ENCODE measurements around the gene TNIK.
"Not testable (repeated sequence)": the region's sequence is repeated elsewhere in the genome, so short reads cannot be mapped to it uniquely, and the experiment has no call there.

The TNIK gene

DNA sequence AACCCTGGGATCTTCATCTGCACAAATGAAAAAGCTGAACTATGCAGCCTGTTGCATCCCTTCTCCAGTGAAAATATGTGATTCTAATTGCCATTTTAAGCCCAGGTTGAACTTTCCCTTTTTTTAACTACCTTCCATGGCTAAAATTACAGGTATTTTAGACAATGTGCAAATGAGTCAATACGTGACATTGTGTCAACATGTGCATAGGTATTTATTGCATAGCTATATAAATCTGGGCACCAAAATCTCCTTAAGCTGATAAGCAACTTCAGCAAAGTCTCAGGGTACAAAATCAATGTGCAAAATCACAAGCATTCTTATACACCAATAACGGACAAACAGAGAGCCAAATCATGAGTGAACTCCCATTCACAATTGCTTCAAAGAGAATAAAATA lies 37.4 kb downstream of the TNIK start:
- in situ Hi-C loops (cut with MboI; ENCODE audit: low sequenced_read_pairs): not testable (repeated sequence)

DNA sequence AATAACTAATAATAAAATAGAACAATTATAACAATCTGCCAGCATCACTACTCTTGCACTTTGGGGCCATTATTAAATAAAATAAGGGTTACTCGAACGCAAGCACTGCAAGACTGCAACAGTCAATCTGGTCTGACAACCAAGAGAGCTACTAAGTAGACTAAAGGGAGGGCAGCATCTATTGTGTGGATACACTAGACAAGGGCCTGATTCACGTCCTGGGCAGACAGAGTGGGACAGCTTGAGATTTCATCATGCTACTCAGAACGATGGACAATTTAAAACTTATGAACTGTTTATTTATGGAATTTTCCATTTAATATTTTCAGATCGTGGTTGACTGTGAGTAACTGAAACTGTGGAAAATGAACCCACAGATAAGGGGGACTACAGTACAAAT lies 39.5 kb downstream of the TNIK start:
- in situ Hi-C loops (cut with MboI; ENCODE audit: low sequenced_read_pairs): no loop called here

DNA sequence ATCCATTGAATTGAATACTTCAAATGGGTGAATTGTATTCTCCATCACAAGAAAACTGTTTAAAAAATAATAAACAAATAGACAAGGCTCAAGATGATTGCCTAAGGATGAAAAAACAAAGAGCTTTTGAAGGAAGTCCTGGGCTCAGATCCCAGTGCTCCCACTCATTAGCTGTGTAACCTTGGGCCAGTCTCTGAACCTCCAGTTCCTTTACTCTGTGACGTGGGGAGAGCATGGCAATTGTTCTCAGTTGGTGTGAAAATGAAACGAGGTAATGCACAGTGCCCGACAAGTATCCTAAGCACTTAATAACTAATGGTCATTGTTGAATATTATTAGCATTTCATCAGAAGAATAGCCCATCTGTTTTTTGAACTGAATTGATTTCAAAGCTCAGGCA lies 40.7 kb downstream of the TNIK start:
- in situ Hi-C loops (cut with MboI; ENCODE audit: low sequenced_read_pairs): no loop called here

- in situ Hi-C loops (cut with MboI; ENCODE audit: low sequenced_read_pairs): no loop called here
These were observed 42.4 kb downstream of the TNIK start for GRCh38 chr3:171417813-171418212.

- in situ Hi-C loops (cut with MboI; ENCODE audit: low sequenced_read_pairs): no loop called here
These were observed 43.1 kb downstream of the TNIK start for GRCh38 chr3:171417137-171417536.

DNA sequence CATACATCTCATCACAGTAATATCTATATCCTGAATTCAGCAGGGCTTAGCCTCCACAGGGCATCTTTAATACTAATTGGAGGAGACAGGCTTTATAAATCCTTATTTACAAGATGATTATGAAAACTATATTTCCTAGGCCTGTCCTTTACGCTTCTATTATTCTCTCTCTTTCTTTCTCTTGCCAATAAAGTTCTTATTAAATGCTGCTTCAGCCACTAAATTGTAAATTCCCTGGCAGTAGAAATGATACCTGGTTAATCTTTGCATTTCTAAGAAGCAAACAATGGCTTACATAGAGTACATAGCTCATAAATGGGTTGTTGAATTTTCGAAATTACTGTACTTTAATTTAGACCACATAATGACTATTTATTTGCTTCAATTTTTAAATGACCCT lies 43.5 kb downstream of the TNIK start:
- in situ Hi-C loops (cut with MboI; ENCODE audit: low sequenced_read_pairs): no loop called here

DNA sequence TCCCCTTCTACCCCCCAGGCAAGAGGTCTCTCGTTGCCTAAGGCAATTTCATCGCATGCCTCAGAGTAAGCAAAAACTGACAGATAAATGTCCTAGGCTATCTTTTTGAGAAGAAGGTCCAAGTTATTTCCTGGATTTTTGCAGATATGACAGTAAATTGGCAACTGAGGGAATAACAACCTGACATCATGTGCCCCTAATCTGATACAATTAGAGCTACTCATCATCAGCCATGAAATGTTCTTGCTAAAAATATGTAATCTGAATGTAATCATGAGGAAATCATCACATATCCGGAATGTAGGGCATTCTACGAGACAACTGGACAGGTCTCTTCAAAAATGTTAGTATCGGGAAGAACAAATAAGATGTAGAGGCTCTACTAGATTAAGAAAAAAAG lies 44.1 kb downstream of the TNIK start:
- in situ Hi-C loops (cut with MboI; ENCODE audit: low sequenced_read_pairs): no loop called here

DNA sequence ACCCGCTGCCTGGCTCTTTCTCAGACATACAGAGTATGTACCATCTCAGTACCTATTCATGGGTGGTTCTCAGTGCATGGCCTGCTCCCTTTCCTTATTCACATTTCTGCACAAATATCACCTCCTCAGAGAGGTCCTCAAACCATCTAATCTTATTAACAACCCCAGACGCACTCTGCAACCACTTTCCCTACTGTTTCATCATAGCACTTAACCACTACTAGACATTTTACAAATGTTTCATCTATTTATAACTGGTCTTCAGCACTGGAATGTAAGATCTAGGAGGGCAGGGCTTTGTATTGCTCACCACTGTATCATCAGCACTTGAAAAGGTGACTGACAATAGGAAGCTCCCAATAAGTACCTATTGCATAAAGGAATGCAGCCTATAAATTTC lies 45.1 kb downstream of the TNIK start:
- in situ Hi-C loops (cut with MboI; ENCODE audit: low sequenced_read_pairs): no loop called here

DNA sequence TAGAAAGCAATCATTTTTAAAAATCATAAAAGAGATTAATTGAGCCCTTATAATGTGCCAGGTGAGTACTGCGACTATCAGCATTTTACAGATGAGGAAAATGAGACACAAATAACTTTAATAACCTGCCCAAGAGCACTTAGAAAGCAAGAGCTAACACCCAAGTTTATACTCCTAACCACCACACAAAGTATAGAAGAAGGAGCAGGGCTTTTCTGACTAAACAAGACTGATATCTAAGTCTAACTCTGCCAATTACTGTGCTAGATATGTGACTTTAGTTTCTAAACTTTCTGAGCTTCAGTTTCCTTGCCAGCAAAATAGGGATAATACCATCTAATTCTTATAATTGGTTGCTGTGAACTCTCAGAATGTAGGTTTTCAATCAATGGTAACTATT lies 47.7 kb downstream of the TNIK start:
- in situ Hi-C loops (cut with MboI; ENCODE audit: low sequenced_read_pairs): no loop called here

DNA sequence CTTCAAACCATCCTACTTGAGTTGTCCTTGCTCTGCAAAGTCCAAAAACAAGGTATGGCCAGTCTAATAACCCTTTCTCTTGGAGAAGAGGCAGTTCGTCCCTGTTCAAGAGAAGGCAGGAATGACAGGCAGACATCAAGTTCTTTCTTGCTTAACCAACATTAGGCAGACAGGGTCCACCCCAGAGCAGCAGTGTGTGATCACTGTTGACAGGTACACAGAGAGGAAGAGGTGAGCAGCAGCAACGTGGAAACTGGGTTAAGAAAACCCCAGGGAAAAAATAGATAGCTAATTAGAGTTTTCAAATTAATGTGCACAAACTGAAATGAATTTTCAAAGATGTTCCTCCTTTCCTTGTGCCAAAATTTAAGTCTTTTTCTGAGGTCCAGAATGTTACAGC lies 48.2 kb downstream of the TNIK start:
- in situ Hi-C loops (cut with MboI; ENCODE audit: low sequenced_read_pairs): no loop called here

DNA sequence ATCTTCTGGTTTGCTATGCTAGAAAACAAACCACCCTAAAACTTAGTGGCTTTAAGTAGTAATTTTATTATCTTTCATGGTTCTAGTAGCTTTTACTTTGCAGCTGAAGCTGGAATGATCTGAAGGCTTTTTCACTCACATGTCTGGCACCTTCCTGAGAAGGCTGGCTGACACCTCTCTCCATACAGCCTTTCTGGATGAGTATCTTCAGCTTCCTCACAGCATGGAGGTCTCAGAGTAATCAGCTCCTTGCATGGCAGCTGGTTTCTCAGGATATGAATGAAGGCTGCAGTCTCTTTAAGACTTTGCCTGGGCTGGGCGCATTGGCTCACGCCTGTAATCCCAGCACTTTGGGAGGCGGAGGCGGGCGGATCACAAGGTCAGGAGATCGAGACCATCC lies 50.0 kb downstream of the TNIK start:
- in situ Hi-C loops (cut with MboI; ENCODE audit: low sequenced_read_pairs): no loop called here

- in situ Hi-C loops (cut with MboI; ENCODE audit: low sequenced_read_pairs): no loop called here
These were observed 52.4 kb downstream of the TNIK start for GRCh38 chr3:171407759-171408158.

DNA sequence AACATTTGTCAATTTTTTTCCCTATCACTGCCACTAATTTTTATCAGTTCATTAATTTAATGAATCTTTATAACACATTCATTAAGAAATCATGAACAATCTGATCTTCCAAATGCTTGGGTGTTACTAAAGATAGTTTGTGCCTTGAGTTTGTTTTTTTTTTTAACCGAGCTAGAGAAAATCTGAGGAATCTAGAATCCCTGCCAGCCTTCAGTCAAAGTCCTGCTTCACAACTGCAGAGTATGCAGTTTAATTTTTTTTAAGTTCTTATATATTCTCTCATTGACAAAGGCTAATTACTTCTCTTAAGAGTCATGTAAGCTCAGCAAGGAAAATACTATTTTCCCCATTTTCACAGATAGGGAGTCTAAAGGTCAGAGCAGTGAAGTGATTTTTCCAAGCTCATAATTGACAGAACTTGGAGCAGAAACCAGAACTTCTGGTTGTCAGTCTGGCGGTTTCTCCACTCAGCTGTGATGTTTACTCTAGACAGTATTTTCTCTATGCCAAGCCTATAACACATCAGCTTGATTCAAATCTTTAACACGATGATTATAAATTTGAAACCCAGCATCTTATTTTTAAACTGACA lies 55.7 kb downstream of the TNIK start:
- in situ Hi-C loops (cut with MboI; ENCODE audit: low sequenced_read_pairs): no loop called here

DNA sequence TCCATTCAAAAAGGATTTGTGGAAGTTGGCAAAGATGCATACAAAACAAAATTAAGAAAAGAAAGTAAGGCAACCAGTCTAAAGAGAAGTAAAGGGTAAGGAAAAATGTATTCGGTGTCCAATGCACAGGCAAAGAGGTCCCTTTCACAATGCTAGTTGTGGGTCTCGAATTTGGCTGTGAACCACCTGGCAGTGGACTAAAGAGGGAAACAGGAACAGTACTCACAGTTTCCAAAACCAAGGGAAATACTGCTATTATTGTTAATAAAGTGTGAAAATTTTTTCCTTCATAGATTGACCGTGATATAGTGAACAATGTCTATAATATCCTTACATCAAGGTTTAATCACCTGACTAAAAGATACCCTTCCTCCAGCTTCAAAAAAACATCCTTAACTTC lies 57.9 kb downstream of the TNIK start:
- in situ Hi-C loops (cut with MboI; ENCODE audit: low sequenced_read_pairs): no loop called here

DNA sequence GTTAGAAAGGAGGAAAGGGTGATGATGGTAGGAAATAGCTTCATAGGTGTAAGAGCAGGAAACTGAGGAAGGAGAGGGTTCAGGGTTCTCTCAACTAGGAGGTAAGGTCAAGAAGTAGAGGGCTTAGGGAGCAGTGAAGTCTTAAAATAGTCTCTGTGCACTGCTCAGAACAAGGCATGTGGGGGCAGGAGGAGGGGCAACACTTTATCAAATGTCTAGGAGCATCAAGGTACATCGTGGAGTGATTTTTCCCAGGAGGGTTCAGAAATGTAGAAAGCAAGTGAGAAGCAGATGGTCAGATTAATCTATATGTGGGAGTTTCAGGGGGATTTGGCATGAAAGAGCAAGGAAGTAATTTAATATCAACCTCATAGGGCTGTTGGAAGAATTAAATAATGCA lies 58.8 kb downstream of the TNIK start:
- in situ Hi-C loops (cut with MboI; ENCODE audit: low sequenced_read_pairs): no loop called here

- in situ Hi-C loops (cut with MboI; ENCODE audit: low sequenced_read_pairs): no loop called here
These were observed 60.4 kb downstream of the TNIK start for GRCh38 chr3:171399842-171400241.

GRCh38 chr3:171398343-171398742 lies 61.9 kb downstream of the TNIK start:
- in situ Hi-C loops (cut with MboI; ENCODE audit: low sequenced_read_pairs): no loop called here

GRCh38 chr3:171397089-171397488 lies 63.1 kb downstream of the TNIK start:
- in situ Hi-C loops (cut with MboI; ENCODE audit: low sequenced_read_pairs): no loop called here

DNA sequence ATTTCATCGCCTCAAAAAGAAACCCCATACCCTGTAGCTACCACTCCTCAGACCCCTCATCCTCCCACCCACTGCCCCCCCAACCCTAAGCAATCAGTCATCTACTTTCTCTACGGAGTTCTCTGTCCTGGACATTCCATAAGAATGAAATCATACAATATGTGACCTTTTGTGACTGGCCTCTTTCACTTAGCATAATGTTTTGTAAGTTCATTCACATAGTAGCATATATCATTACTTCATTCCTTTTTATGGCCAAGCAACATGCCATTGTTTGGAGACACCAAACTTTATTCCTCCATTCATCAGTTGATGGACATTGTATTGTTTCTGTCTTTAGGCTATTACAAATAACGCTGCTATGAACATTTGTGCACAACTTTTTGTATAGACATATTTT lies 64.2 kb downstream of the TNIK start:
- in situ Hi-C loops (cut with MboI; ENCODE audit: low sequenced_read_pairs): no loop called here

DNA sequence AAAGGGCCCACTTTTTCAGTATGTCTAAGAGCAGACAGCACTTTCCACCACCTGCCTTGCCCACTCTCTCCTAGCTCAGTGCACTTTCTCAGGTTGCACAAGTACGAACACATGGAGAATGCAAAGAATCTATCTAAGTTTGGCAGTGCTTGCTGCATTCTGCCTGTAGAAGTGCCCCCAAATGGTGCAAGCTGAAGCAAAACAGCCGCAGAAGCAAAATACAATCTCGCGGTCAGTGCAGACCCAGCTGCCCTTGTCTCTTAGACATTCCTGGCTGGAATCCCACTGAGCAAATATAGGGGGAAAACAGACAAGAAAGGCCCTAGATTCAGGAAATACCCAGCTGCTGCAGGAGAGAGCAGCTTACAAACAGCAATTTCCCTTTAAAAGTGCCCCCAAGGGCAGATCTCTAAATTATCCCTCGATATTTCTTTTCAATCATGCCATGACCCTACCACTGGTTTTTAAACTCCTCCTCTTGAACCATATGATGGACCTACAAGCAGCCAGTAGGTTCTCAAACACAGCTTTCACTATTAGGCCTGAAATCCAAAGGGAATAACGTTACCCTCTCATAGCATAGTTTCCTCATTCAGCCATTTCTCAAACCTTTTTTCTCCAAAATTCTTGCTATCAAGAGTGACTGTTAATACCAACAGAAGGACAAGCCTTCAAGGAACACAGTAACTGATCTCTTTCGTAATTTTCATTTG lies 67.0 kb downstream of the TNIK start:
- in situ Hi-C loops (cut with MboI; ENCODE audit: low sequenced_read_pairs): no loop called here

DNA sequence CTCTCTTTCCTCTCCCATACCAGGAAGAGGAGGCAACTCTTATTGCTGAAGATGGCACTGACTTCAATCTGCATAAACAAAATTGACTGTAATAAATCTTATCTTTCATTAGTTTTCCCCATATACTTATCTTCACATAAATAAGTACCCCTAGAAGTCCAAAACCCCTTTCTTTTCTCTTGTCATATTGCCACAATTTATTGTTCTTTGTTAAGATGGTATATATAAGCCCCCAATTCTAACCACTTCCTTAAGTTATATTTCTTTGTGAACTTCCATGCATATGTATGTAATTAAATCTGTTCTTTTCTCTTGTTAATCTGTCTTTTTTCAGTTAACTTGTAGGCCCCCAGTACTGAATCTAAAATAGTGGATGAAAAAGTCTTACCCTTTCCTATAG lies 68.8 kb downstream of the TNIK start:
- in situ Hi-C loops (cut with MboI; ENCODE audit: low sequenced_read_pairs): no loop called here

DNA sequence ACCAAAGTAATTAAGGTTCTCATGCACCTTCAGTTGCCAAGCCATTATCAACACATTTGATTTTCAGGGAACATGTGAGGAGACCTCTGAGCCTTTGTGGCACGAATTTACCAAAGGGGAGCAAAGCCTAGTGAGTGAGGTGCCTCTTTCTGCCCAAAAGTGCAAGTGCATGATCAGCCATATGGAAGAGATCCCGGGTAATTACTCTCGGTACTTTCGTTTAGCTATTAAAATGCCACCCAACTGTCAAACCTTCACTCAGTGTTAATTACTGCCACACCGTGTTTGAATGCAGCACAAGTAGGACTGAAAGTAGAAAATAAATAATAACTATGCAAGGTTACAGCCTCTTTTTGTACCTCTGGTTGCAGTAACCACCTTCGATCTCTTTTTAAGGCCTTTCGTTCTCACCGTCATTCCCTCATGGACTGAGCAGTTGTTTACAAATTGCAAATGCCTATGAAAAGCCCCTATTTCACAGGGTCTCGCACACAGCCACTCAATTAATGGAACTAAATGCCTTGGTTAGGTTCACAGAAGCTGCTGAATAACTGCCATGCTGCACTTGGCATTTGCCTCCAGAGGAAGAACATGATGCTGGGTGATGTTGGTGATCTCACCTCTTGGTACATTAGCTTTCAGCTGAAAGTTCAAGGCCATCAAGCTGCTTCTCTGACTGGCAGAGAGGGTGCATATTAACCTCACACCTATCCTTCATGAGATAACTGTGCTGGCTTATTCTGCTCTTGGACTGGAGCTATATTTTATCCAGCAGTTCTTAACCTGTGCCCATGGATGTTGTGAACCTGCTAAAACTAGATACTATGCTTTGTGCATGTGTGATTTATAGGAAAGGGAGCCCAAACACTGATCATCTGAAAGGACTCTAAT lies 69.9 kb downstream of the TNIK start:
- in situ Hi-C loops (cut with MboI; ENCODE audit: low sequenced_read_pairs): no loop called here

Data from hTERT RPE-1 (cell line).